Activated CD8-positive, alpha-beta memory T cell treated with anti-CD3 and anti-CD28 coated beads, Interleukin-2, amount 50 U/mL, for 48 hours (primary cell): ENCODE results near the gene PTPN13.

Source experiments
- DNase-seq: peaks from one replicate; pipeline ENCODE4 v3.0.0-alpha.2; 2020

Gene PTPN13

GRCh38 chr4:86593688-86594558 is at the start of gene PTPN13:
TSS of gene PTPN13 (plus strand) at chr4:86594315. CDS start at chr4:86635257, 40,942 bp downstream.
- DNase-seq = peak; percentile 81

GRCh38 chr4:86547140-86547539 is 47.0 kb upstream of the PTPN13 start:
- no peak for DNase-seq

GRCh38 chr4:86549163-86549788 is 44.8 kb upstream of the PTPN13 start:
- DNase-seq = no peak

- DNase-seq = no peak
Measured at GRCh38 chr4:86551387-86551786, 42.7 kb upstream of the PTPN13 start.

- DNase-seq = no peak
Measured at GRCh38 chr4:86554646-86555045, 39.5 kb upstream of the PTPN13 start.

GRCh38 chr4:86556791-86557415 is 37.2 kb upstream of the PTPN13 start:
- no peak for DNase-seq

- no peak for DNase-seq
Measured at GRCh38 chr4:86557526-86557925, 36.6 kb upstream of the PTPN13 start.

- no peak for DNase-seq
Measured at GRCh38 chr4:86558258-86558657, 35.9 kb upstream of the PTPN13 start.

GRCh38 chr4:86558797-86559196 is 35.3 kb upstream of the PTPN13 start:
- DNase-seq = no peak

- DNase-seq = no peak
Measured at GRCh38 chr4:86560447-86560846, 33.7 kb upstream of the PTPN13 start.

- DNase-seq = no peak
Measured at GRCh38 chr4:86561256-86561655, 32.9 kb upstream of the PTPN13 start.

- no peak for DNase-seq
Measured at GRCh38 chr4:86563416-86563815, 30.7 kb upstream of the PTPN13 start.

GRCh38 chr4:86564795-86565194 is 29.3 kb upstream of the PTPN13 start:
- no peak for DNase-seq

- no peak for DNase-seq
Measured at GRCh38 chr4:86565651-86566050, 28.5 kb upstream of the PTPN13 start.

GRCh38 chr4:86569103-86569870 is 24.8 kb upstream of the PTPN13 start:
- DNase-seq = no peak

GRCh38 chr4:86579941-86580340 is 14.2 kb upstream of the PTPN13 start:
- no peak for DNase-seq

GRCh38 chr4:86582410-86582809 is 11.7 kb upstream of the PTPN13 start:
- no peak for DNase-seq

- no peak for DNase-seq
Measured at GRCh38 chr4:86586160-86586572, 7.9 kb upstream of the PTPN13 start.

GRCh38 chr4:86586626-86587380 is 7.3 kb upstream of the PTPN13 start:
- no peak for DNase-seq

- no peak for DNase-seq
Measured at GRCh38 chr4:86587381-86588140, 6.6 kb upstream of the PTPN13 start.

GRCh38 chr4:86592553-86593249 is 1.4 kb upstream of the PTPN13 start:
- DNase-seq = no peak
